HG03439 (cell line): ENCODE data around the gene SPOCD1.
"Not testable (repeated sequence)": the region's sequence is repeated elsewhere in the genome, so short reads cannot be mapped to it uniquely, and the experiment has no call there.

ENCODE experiments used
- ATAC-seq: cut with Tn5 transposase; IDR thresholded peaks from one replicate; pipeline ENCODE4 v1.9.1; 2021; ENCODE audit warnings: mild to moderate bottlenecking, moderate library complexity; ENCODE audit not compliant: unreplicated experiment

SPOCD1 gene

DNA sequence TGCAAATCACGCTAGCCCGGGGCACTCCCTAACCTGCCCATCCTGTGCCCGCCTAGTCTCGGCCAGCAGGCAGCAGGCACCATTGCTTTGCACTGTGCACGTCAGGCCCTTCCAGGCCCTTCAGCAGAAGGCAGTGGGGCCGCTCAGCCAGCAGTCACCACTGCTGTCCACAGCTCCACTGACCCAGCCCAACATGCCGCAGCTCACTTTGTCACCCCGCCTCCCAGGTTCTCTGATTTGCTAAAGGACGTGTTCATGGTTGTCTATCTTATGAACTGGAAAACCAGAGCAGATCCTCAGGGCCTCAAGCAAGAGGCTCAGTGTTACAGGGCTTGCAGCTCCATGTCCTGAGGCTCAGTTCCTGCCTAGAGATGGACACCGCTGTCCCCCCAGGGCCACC is 14.2 kb upstream of the SPOCD1 start:
- no peak for ATAC-seq

DNA sequence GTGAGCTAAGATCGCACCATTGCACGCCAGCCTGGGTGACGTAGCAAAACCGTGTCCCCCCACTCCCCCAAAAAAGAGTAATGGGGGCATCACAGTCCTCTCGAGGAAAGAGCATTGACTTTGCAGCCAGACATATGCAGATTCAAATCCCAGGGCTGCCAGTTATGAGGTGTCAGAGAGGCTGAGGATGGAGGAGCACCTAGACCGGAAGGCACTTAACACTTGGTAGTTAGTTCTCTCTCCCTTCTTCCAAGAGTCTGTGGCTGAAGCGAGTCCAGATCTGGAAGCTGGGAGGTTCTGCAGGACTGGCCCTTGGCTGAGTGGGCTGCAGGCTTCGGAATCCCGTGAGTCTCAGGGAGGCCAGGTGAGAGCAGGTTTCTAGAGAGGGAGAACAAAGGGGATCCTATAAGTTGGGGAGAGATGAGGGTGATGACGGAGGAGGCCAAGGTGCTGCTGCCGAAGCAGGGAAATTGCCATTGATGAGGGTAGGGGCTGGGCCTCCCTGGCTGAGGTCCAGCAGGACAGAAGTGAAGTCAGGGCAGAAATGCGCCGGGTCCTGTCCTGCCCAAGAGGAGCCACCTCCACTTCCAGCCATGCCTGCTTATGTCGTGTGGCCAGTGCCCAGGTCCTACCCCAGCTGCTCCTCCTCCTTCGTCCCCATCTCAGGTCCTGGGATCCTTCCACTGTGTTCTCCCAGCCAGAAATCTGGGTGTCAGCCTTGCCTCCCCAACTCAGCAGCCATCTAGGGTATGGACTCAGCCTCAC is 13.3 kb upstream of the SPOCD1 start:
- no peak for ATAC-seq

DNA sequence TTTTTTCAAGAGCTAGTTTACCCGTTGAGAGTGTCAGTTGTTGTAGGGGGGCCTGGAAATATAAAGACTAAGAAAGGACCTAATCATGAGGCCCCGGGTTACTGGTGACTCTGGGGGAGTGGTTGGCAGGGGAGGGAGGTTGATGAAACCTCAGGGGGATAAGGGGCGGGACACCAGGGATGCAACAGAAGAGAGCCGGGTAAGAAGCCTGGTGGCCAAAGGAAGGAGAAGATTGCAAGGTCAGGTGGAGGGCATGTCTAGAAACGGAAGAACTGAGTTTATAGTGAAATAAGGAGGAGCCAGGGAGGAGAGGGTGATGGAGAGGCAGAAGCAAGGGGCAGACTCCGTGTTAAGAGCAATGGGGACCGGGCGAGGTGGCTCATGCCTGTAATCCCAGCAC is 12.5 kb upstream of the SPOCD1 start:
- ATAC-seq, result no peak

DNA sequence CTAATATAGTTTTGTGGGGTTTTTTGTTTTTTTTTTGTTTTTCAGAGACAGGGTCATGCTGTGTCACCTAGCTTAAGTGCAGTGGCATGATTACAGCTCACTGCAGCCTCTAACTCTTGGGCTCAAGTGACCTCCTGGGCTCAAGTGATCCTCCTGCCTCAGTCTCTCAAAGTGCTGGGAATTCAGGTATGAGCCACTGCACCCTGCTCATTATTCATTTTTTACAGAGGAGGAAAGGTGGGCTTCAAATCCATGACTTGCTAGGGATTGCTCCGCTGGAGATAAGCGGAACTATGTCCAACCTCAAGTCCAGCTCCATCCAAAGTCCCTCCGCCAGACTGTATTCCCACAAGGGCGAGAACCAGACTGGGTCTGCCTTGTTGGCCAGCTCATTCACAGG is 8.0 kb upstream of the SPOCD1 start:
- ATAC-seq, result no peak

DNA sequence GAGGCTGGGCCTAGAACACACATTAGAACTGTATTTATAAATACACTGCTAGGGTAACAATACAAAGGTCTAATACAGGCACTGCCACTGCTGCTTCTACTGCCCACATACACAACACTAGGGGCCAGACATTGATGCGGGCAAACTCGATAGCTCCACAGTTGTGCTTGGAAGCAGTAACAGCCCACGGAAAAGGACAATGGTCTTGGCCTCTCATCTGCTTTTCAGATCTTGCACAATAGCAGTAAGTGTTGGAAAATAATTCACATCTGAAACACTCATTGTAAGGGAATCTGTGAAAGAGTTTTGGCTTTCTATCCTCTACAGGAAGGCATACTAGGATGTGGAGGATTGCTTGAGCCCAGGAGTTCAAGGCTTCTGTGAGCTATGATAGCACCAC is 6.9 kb upstream of the SPOCD1 start:
- no peak for ATAC-seq

DNA sequence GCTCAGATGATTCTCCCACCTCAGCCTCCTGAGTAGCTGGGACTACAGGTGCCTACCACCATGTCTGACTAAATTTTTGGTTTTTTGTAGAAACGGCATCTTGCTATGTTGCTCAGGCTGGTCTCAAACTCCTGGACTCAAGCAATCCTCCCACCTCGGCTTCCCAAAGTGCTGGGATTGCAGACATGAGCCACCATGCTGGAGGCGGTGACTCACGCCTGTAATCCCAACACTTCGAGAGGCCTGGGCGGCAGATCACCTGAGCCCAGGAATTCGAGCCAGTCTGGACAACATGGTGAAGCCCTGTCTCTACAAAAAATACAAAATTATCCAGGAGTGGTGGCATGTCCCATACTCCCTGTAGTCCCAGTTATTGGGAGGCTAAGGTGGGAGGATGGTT is 4.4 kb upstream of the SPOCD1 start:
- ATAC-seq, result not testable (repeated sequence)

DNA sequence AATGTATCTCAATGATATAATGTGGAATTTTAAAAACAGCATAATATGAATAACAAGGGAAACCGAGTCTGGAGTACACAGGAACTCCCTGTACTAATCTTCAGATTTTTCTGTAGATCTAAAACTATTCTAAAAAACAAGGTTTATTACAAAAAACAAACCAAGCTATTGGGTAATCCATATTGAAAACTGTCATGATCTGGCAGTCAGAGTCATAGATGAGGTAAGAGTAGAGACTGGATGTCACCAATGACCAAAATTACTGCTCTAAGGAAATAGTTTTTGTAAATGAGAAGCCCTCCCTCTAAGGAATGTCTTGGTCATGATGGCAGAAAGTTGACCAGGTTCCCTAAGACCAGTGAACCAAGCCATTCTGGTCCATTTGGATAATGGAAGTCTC is 2.4 kb upstream of the SPOCD1 start:
- no peak for ATAC-seq

DNA sequence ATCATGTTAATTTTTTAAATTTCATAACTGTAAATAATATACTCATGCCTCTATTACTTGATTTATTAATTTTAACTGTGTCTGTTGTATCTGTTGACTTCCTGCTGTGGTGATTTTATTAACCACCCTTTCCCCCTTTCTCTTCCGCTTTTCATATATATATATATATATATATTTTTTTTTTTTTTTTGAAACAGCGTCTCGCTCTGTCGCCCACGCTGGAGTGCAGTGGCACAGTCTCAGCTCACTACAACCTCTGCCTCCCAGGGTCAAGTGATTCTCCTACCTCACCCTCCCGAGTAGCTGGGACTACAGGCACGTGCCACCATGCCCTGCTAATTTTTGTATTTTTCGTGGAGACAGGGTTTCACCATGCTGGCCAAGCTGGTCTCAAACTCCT is 1.1 kb upstream of the SPOCD1 start:
- not testable (repeated sequence) for ATAC-seq

DNA sequence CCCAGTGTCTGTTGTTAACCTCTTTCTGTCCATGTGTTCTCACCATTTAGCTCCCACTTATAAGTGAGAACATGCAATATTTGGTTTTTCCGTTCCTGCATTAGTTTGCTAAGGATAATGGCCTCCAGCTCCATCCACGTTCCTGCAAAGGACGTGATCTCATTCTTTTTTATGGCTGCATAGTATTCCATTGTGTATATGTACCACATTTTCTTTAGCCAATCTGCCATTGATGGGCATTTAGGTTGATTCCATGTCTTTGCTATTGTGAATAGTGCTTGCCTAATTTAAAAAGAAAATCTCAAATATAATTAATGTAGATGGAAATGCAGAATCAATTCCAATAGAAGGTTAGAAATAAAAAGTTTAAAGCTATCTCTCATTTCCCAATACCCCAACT is 679 bp upstream of the SPOCD1 start:
- ATAC-seq, result not testable (repeated sequence)

DNA sequence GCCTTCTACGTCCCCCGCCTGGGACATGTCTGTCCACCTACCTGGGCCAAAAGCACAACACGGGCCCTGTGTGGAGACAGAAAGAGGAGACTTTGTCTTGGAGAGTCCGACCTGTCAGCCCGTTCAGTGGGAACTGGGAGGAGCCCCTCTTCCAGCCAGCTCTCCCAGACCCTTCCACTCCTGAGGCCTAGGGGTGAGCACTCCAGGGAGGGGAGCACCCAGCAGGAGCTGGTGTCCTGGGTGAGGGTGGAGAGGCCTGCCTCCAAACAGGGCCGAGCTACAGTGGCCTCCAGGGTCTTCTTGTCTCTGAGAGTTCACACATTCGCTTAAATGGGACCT is 546 bp downstream of the SPOCD1 start:
- ATAC-seq, result no peak

DNA sequence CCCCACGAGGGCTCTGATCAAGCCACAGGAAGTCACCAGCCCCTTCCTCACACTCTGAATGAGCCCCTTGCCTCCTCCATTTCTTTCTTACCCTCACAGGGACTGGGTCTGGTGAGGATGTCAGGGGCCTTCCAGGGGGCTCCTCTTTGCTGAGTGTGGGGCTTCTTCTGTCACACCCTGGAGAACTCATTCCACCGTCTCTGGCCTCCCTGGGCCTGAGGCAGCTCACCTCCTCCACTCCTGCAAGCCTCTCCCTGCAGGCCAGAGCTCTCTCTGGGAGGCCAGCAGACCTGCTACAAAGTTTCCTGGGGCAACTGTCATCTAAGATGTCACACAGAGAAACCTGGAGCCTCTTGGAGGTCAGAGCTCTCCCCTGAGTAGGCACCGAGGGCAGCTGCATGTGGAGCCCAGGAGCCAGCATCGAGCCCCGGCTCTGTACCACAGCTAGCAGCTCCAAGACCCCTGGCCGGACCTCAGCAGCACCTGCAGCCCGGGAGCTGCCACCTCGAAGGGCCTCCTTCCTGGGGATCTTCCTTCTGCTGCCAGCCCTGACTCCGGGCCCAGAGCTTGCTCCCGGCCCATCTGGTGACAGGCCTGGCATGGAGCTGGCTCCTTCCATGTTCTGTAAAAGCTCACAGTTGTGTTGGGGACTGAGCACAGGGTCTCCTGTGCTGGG is 1.1 kb downstream of the SPOCD1 start:
- no peak for ATAC-seq

DNA sequence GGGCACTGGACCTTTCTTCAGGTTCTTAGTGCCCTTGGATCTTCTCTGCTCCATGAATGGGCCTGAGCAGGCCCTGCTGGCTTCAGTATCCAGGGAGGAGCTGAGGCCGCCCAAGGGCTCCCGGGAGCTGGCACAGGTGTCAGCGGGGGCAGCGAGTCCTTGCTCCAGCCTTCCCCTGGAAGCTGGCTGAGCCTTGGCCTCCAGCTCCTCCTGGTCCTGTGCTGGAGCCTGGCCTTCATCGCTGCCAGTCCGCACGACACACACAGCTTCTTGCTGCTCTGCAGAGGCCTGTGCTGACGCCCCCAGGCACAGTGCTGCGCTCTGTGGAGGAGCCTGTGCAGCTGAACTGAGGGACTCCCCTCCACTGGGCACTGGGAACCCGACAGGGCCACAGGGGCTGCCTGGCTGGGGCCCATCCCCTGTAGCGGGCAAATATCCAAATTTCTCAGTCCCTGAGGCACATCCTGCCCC is 1.7 kb downstream of the SPOCD1 start:
- no peak for ATAC-seq

DNA sequence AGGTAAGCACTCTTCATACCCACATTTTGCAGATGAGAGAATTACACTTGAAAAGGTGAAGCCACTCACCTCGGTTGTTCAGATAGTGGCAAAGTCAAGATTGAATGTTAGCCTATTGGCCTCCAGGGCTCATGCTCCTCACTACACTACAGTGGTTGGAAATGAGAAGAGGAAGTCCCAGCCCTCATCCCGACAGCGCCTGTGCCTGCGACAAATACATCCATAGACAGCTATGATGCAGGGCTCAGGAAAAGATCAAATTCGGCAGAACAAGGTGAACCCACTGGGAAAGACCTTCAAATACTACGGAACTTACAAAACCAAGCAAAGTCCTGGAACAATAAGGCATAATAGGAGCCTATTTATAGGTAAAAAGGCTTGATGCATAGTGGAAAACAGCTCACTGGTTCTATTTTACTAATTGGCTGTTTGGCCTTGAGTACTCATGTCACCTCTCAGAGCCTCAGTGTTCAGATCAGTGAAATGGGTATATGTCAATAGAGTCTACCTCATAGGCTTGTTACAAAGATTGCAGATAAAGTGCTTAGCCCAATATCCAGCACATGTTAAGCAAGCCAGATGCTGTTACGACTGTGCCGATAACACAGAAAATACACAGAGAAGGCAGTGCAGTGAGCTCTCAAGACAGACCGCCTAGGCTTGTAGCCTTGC is 3.5 kb downstream of the SPOCD1 start:
- ATAC-seq, result no peak

DNA sequence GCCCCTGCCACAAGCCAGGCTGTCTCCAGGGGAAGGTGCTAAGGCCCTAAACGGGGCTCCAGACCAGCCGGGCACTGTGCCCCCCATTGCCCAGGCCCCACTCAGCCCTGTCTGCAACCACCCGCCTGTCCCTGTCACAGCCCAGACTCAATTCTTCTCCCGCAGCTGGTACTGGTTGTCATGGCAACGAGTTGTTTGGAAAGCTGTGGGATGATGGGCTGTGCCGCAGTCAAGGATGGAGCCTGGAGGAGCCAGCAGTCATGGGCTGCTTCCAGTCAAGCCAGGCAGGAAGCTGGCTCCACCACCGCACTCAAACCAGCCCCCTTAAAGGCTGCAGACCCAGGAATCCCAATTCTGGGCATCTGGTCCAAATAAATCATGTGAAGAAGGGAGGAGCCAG is 4.2 kb downstream of the SPOCD1 start:
- ATAC-seq, result no peak

DNA sequence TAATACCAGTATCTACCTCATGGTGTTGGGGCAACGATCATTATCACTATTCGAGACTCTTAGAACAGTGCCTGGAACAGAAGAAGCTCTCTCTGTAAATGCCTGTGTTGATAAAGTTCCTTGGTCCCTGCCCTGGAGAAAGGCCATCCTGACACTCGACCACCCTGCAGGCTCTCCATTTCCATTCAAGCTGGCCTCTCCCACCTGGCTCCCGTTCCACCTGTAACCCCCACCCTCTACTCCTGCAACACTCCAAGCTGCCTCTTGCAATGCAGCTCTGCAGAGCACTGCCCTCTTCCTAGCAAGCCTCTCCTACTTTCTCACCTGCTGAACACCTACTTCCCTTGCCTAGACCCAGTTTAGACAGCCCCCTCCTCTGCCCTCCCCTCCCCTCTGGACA is 6.1 kb downstream of the SPOCD1 start:
- no peak for ATAC-seq

DNA sequence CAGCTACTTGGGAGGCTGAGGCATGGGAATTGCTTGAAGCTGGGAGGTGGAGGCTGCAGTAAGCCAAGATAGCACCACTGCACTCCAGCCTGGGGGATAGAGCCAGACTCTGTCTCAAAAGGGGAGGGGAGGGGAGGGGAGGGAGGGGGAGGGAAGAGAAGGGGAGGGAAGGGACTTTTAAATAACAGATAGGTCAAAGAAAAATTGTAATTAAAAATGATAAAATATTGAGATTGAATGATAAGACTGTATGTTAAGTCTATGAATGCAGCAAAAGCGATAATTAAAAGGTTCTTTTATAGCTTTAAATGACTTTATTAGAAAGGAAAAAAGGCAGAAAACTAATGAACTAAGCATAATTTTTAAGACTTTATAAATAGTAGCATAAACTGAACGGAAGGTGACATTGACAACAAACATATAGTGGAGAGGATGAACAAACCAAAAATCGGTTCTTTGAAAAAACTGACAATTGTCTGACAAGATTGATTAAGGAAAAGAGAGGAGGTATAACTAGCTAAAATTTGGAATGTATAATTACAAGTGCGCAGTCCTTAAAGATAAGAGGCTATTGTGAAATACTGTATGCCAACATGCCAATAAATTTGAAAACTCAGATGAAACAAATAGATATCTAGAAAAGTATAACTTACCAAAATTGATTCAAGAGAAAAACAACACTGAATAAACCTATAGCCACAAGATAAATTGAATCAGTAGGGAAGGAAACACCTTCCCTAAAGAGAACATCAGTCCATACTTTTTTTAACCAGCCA is 8.4 kb downstream of the SPOCD1 start:
- no peak for ATAC-seq

DNA sequence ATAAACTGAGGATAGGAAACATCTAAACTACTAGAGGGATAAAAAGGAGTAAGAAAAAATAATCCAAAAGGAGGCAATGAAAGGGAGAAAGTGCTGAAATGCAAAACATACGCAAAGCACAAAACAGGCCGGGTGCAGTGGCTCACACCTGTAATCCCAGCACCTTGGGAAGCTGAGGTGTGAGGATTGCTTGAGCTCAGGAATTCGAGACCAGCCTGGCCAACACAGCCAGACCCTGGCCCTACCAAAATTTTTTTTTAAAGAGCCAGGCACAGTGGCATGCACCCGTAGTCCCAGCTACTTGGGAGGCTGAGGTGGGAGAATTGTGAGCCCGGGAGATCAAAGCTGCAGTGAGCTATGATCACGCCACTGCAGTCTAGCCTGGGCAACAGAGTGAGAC is 10.5 kb downstream of the SPOCD1 start:
- no peak for ATAC-seq

DNA sequence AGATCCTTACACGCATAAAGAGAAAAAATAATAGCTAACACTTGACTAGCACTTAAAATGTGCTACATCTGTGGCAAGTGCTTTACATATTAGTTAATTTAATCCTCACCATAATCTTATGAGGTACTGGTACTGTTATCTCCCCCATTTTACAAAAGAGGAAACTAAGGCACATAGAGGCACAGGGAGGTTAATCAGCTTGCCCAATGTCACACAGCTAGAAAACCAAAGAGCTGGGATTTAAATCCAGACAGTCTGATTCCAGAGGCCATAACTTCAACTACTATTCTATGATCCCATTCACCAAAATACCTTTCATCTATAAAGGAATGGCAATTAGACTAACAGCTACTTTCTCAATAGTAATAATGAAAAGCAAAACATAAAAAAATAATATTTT is 11.7 kb downstream of the SPOCD1 start:
- ATAC-seq, result no peak

DNA sequence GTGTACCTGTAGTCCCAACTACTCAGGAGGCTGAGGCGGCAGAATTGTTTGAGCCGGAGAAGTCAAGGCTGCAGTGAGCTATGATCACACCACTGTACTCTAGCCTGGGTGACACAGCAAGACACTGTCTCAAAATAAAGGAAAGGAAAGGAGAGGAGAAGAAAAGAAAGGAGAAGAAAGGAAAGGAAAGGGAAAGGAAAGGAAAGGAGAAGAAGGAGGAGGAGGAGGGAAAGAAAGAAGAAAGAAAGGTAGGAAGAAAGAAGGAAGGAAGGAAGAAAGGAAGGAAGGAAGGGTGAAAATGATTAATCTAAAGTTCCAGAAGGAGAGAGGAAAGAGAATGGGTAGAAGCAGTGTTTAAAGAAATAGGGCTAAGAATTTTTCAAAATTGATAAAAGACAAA is 12.2 kb downstream of the SPOCD1 start:
- no peak for ATAC-seq

DNA sequence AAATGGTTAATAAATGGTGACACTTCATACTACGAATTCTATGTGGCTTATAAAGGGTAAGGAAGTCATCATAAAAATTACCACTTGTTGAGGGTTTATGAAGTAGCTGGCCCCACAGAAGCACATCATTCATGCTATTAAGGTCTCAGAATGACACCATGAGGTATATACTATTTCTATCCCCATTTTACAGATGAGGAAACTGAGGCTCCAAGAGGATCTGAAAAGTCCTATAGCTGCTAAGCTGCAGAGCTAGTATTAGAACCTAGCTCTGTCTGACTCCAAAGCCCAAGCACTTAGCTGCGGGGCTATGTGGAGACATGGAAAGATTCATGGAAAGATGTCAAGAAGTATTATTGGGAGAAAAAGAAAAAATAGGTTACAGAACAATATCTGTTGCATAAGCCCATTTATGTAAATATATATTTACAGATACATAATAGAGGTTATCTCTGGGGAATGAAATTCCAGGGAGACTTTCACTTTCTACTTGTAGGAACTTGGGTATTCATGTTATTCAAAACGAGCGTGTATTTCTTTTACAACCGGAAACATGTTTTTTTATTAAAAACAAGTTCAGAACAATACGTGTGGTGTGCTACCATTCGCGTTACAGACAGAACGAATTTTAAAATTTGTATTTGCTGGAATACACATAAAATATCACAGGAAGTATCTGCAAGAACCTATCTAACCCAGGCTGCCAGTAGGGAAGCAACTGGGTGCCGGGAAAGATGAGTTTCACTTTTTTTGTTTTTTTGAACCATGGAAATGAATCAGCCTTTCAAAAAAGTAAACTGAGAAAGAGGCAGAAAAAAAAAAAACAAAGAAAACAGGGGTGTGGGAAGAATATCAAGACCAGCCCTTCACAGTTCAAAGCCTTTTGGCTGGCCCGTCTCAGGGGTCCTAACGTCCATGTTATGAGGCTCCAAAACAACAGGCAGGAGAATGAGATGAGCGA is 13.4 kb downstream of the SPOCD1 start:
- ATAC-seq, result no peak
